ENCODE measurements around the gene CCNY.
A peak's percentile ranks its signal among the peaks of the same experiment; 100 is the strongest.
"Not testable (repeated sequence)": the region's sequence is repeated elsewhere in the genome, so short reads cannot be mapped to it uniquely, and the experiment has no call there.

Gene CCNY

DNA sequence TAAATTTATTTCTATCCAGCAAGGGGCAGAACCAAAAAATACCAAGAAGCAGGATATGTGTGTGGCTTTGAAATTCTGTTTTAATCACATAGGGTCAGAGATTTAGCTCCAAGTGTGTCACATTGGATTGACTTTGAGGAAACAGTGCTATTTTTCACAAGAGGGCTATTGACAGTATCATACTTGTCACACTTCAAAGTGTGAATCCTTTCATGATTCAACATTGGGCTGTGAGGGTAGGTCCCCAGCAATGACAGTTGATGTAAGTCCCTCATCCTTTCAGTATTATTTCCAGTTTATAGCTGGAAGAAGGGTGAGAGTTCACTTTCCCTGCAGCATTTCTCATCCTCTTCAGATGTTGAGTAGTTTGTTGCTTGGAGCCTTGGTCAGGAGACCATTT, 7.4 kb downstream of the CCNY start:
- H3K27ac Mint-ChIP-seq, result no peak overlapping the region
- H3K27me3 Mint-ChIP-seq, result no peaks in the 10 kb centered on the region
- H3K9me3 Mint-ChIP-seq, result no peaks in the 10 kb centered on the region
- no peak overlapping the region for H3K4me3 Mint-ChIP-seq
- no peaks in the 10 kb centered on the region for H3K36me3 Mint-ChIP-seq (ENCODE audit: low read depth)
- peaks cover 91% of the 10 kb centered on the region for H3K4me1 Mint-ChIP-seq (ENCODE audit: low read depth)

DNA sequence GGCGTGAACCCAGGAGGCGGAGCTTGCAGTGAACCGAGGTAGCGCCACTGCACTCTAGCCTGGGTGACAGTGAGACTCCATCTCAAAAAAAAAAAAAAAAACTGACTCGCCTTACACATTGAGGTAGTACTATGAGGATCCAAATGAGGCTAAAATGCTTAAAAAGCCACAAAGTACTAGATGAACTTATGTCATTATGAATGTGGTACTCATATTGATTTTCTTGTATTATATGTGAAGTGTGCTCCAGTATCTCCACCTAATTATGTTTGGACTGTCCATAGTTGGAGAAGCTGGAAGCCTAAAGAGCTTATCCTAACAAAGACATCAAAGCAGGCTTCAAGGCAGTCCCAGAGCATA, 9.1 kb downstream of the CCNY start:
- Mint-ChIP-seq H3K4me1 (ENCODE audit: low read depth) (peaks cover 91% of the 10 kb centered on the region), H3K27me3 (no peaks in the 10 kb centered on the region), H3K36me3 (ENCODE audit: low read depth) (no peaks in the 10 kb centered on the region), H3K27ac (no peak overlapping the region), H3K9me3 (no peaks in the 10 kb centered on the region), H3K4me3 (no peak overlapping the region)

DNA sequence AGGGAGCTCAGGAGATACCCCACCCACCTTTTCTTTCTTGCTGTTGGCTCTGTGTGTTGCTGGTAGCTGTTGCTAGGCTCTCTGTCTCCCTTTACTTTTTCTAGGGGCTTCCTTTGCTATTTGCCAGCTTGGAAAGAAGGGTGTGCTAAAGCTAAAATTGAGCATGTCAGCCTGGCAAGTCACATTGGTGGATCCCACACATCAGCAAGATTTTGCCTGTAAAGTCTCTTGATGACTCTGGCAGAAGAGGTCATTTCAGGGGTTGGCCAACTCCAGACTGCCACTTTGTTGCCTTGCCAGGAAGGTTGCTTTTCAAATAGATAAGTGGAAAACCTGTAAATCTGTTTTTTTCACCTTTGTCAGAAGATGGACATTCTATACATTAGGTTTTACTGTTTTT, 9.9 kb downstream of the CCNY start:
- Mint-ChIP-seq H3K4me3 (no peak overlapping the region), H3K36me3 (ENCODE audit: low read depth) (no peaks in the 10 kb centered on the region), H3K27ac (no peak overlapping the region), H3K4me1 (ENCODE audit: low read depth) (peaks cover 91% of the 10 kb centered on the region), H3K9me3 (no peaks in the 10 kb centered on the region), H3K27me3 (no peaks in the 10 kb centered on the region)

DNA sequence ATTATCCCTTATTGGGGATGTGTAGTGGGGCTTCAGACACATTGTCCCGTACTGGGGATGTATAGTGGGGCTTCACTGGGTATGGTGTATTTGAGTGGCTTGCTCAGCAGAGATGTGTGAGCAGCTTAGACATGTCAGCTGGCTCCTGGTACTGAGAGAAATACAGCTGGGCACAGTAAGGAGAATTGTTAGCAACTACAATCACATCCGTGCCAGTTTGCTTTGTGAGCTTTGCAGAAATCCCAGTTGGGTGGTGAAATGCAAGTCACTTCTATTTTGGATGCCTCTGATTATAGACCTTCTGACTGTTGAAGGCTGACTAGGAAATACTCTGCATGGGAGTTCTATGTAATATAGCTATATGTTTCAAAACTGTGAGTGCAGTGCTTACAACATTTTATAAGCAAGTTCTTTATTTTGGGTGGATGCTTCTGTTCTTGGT, 10.8 kb downstream of the CCNY start:
- H3K9me3 Mint-ChIP-seq, result no peaks in the 10 kb centered on the region
- no peaks in the 10 kb centered on the region for H3K27me3 Mint-ChIP-seq
- no peaks in the 10 kb centered on the region for H3K36me3 Mint-ChIP-seq (ENCODE audit: low read depth)
- no peak overlapping the region for H3K27ac Mint-ChIP-seq
- H3K4me1 Mint-ChIP-seq (ENCODE audit: low read depth), result peaks cover 89% of the 10 kb centered on the region
- no peak overlapping the region for H3K4me3 Mint-ChIP-seq

- Mint-ChIP-seq H3K27me3 (no peaks in the 10 kb centered on the region), H3K4me3 (no peak overlapping the region), H3K36me3 (ENCODE audit: low read depth) (peaks cover 4% of the 10 kb centered on the region), H3K4me1 (ENCODE audit: low read depth) (peaks cover 89% of the 10 kb centered on the region), H3K27ac (no peak overlapping the region), H3K9me3 (no peaks in the 10 kb centered on the region)
Measured at GRCh38 chr10:35347899-35348608, 11.7 kb downstream of the CCNY start.

GRCh38 chr10:35348609-35349388, 12.5 kb downstream of the CCNY start:
- no peak overlapping the region for H3K27ac Mint-ChIP-seq
- H3K4me1 Mint-ChIP-seq (ENCODE audit: low read depth), result peaks cover 89% of the 10 kb centered on the region
- no peak overlapping the region for H3K4me3 Mint-ChIP-seq
- H3K36me3 Mint-ChIP-seq (ENCODE audit: low read depth), result peaks cover 4% of the 10 kb centered on the region
- no peaks in the 10 kb centered on the region for H3K9me3 Mint-ChIP-seq
- H3K27me3 Mint-ChIP-seq, result no peaks in the 10 kb centered on the region

GRCh38 chr10:35349389-35349915, 13.1 kb downstream of the CCNY start:
- H3K4me1 Mint-ChIP-seq (ENCODE audit: low read depth), result peaks cover 91% of the 10 kb centered on the region
- no peaks in the 10 kb centered on the region for H3K27me3 Mint-ChIP-seq
- no peak overlapping the region for H3K27ac Mint-ChIP-seq
- no peak overlapping the region for H3K4me3 Mint-ChIP-seq
- H3K36me3 Mint-ChIP-seq (ENCODE audit: low read depth), result peaks cover 4% of the 10 kb centered on the region
- H3K9me3 Mint-ChIP-seq, result no peaks in the 10 kb centered on the region

GRCh38 chr10:35351021-35351420, 14.7 kb downstream of the CCNY start:
- H3K27ac Mint-ChIP-seq, result no peak overlapping the region
- H3K9me3 Mint-ChIP-seq, result no peaks in the 10 kb centered on the region
- peaks cover 4% of the 10 kb centered on the region for H3K36me3 Mint-ChIP-seq (ENCODE audit: low read depth)
- no peak overlapping the region for H3K4me3 Mint-ChIP-seq
- H3K4me1 Mint-ChIP-seq (ENCODE audit: low read depth), result peaks cover 93% of the 10 kb centered on the region
- no peaks in the 10 kb centered on the region for H3K27me3 Mint-ChIP-seq

- Mint-ChIP-seq H3K4me1 (ENCODE audit: low read depth) (peaks cover 97% of the 10 kb centered on the region), H3K4me3 (peak overlapping the region; percentile 33), H3K9me3 (no peaks in the 10 kb centered on the region), H3K27ac (peak overlapping the region; percentile 9), H3K27me3 (no peaks in the 10 kb centered on the region), H3K36me3 (ENCODE audit: low read depth) (peaks cover 4% of the 10 kb centered on the region)
Measured at GRCh38 chr10:35352097-35352496, 15.8 kb downstream of the CCNY start.

GRCh38 chr10:35352512-35352911, 16.2 kb downstream of the CCNY start:
- H3K27me3 Mint-ChIP-seq, result no peaks in the 10 kb centered on the region
- peak overlapping the region; percentile 33 for H3K4me3 Mint-ChIP-seq
- peak overlapping the region; percentile 9 for H3K27ac Mint-ChIP-seq
- peaks cover 97% of the 10 kb centered on the region for H3K4me1 Mint-ChIP-seq (ENCODE audit: low read depth)
- peaks cover 4% of the 10 kb centered on the region for H3K36me3 Mint-ChIP-seq (ENCODE audit: low read depth)
- H3K9me3 Mint-ChIP-seq, result no peaks in the 10 kb centered on the region

- peaks cover 4% of the 10 kb centered on the region for H3K36me3 Mint-ChIP-seq (ENCODE audit: low read depth)
Measured at GRCh38 chr10:35353395-35353794, 17.1 kb downstream of the CCNY start.

DNA sequence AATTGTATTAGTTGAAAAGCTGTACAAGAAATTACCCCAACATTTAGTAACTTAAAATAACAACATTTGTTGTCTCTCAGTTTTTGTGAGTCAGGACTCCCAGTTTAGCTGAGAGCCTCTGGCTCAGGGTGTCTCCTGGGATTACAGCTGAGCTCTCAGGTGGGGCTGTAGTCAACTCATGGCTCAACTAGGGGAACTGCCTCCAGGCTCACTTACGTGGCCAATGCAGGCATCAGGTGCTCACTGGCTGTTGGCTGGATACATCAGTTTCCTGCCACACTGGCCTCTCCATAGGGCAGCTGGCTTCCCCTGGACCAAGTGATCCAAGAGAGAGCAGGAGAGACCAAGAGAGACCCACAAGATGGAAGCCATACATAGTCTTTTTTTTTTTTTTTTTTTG, 17.5 kb downstream of the CCNY start:
- Mint-ChIP-seq H3K4me1 (ENCODE audit: low read depth) (peaks cover 95% of the 10 kb centered on the region), H3K27me3 (no peaks in the 10 kb centered on the region), H3K4me3 (no peak overlapping the region), H3K36me3 (ENCODE audit: low read depth) (peaks cover 4% of the 10 kb centered on the region), H3K27ac (peak overlapping the region; percentile 53), H3K9me3 (no peaks in the 10 kb centered on the region)

More at GRCh38 chr10:35353395-35353794, 17.1 kb downstream of the CCNY start:
- Mint-ChIP-seq H3K27ac (peak overlapping the region; percentile 53), H3K27me3 (no peaks in the 10 kb centered on the region), H3K4me3 (no peak overlapping the region), H3K4me1 (ENCODE audit: low read depth) (peaks cover 97% of the 10 kb centered on the region), H3K9me3 (no peaks in the 10 kb centered on the region)

DNA sequence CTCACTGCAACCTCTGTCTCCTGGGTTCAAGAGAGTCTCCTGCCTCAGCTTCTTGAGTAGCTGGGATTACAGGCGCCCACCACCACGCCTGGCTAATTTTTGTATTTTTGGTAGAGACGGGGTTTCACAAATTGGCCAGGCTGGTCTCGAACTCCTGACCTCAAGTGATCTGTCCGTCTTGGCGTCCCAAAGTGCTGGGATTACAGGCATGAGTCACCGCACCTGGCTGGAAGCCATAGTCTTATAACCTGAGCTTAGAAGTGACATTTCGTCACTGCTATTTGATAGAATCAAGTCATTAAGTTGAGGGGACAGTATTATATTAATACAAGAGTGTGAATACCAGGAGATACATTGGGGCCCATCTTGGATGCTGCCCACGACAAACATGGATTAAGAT, 17.9 kb downstream of the CCNY start:
- not testable (repeated sequence) for H3K4me3 Mint-ChIP-seq; H3K36me3 Mint-ChIP-seq (ENCODE audit: low read depth); H3K27ac Mint-ChIP-seq; H3K9me3 Mint-ChIP-seq; H3K27me3 Mint-ChIP-seq
- H3K4me1 Mint-ChIP-seq (ENCODE audit: low read depth), result peaks cover 90% of the 10 kb centered on the region

DNA sequence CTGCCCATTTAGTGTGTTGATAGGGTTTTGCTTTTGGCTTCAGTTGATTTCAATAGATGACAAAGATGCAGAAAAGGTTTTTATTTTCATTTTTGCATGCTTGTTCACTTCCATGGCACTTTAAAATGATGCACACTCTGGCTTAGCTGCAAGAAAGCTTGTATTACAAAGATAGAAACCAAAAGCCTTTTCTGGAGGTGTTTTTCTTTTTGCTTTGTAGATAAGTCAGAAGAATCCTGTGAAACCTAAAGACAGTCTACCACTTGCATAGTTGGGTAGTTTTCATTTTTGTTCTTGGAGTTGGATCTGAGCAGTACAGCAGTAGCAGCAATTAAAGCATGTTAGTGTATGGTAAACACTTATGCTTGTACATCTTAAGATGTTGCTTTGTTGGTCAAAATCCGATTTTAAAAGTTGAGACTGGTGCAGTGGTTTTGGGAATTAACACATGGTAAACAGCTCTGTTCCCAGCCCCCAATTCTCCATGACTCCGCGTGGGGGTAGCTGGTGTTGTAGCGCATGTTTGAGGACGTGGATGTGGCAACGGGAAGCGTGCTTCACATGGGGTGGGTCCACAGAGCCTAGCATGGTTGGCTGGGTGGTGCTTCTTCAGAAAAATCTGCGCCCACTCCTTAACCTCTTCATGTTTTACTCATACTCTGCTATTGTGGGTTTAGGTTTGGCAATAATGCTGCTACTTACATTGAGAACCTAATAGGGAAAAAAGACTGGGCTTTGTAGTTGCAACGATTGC, 19.8 kb downstream of the CCNY start:
- H3K27ac Mint-ChIP-seq, result peak overlapping the region; percentile 86
- peaks cover 7% of the 10 kb centered on the region for H3K36me3 Mint-ChIP-seq (ENCODE audit: low read depth)
- no peaks in the 10 kb centered on the region for H3K9me3 Mint-ChIP-seq
- peak overlapping the region; percentile 67 for H3K4me3 Mint-ChIP-seq
- H3K4me1 Mint-ChIP-seq (ENCODE audit: low read depth), result peaks cover 77% of the 10 kb centered on the region
- H3K27me3 Mint-ChIP-seq, result no peaks in the 10 kb centered on the region

DNA sequence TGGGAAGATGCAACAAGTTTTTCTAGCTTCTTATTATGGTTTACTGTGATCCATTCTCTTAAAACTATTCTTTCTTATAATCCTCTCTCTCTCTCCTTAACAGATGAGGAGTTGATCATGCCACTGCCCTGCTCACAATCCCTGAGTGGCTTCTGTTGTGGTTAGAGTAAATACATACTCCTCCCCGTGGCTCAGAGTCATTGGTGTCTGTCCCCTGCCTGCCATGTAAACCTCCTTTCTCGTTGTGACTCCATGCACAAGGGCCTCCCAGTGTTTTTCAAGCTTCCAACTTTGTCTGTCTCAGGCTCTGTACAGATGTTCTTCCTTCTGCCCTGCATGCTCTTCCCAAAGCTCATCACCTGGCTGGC, 20.4 kb downstream of the CCNY start:
- no peaks in the 10 kb centered on the region for H3K27me3 Mint-ChIP-seq

More for the DNA sequence above, 20.4 kb downstream of the CCNY start:
- H3K4me3 Mint-ChIP-seq, result peak overlapping the region; percentile 33
- peaks cover 78% of the 10 kb centered on the region for H3K4me1 Mint-ChIP-seq (ENCODE audit: low read depth)
- H3K36me3 Mint-ChIP-seq (ENCODE audit: low read depth), result peaks cover 7% of the 10 kb centered on the region
- H3K9me3 Mint-ChIP-seq, result no peaks in the 10 kb centered on the region
- H3K27ac Mint-ChIP-seq, result peak overlapping the region; percentile 86
